ENCODE data around the gene MTUS2.
"Not testable (repeated sequence)": the region's sequence is repeated elsewhere in the genome, so short reads cannot be mapped to it uniquely, and the experiment has no call there.

MTUS2 gene

GRCh38 chr13:29369060-29369743, 549.1 kb downstream of the MTUS2 start:
- in situ Hi-C loops (cut with HindIII; ENCODE audit: low sequenced_read_pairs): loop anchor here (25.0 kb wide), 1 partner anchor 557 kb away; the partner anchor contains the start of gene MTUS2

- in situ Hi-C loops (cut with HindIII; ENCODE audit: low sequenced_read_pairs): no loop called here
These were observed 559.1 kb downstream of the MTUS2 start for GRCh38 chr13:29379281-29379680.

- in situ Hi-C loops (cut with HindIII; ENCODE audit: low sequenced_read_pairs): no loop called here
These were observed 559.7 kb downstream of the MTUS2 start for GRCh38 chr13:29379865-29380264.

GRCh38 chr13:29382021-29382420, 561.9 kb downstream of the MTUS2 start:
- in situ Hi-C loops (cut with HindIII; ENCODE audit: low sequenced_read_pairs): no loop called here

- in situ Hi-C loops (cut with HindIII; ENCODE audit: low sequenced_read_pairs): no loop called here
These were observed 563.3 kb downstream of the MTUS2 start for GRCh38 chr13:29383476-29383875.

GRCh38 chr13:29384466-29384865, 564.3 kb downstream of the MTUS2 start:
- in situ Hi-C loops (cut with HindIII; ENCODE audit: low sequenced_read_pairs): no loop called here

- in situ Hi-C loops (cut with HindIII; ENCODE audit: low sequenced_read_pairs): no loop called here
These were observed 564.7 kb downstream of the MTUS2 start for GRCh38 chr13:29384871-29385270.

- in situ Hi-C loops (cut with HindIII; ENCODE audit: low sequenced_read_pairs): no loop called here
These were observed 566.1 kb downstream of the MTUS2 start for GRCh38 chr13:29386246-29386645.

- in situ Hi-C loops (cut with HindIII; ENCODE audit: low sequenced_read_pairs): not testable (repeated sequence)
These were observed 570.5 kb downstream of the MTUS2 start for GRCh38 chr13:29390598-29390997.

GRCh38 chr13:29396446-29396845, 576.3 kb downstream of the MTUS2 start:
- in situ Hi-C loops (cut with HindIII; ENCODE audit: low sequenced_read_pairs): no loop called here

- in situ Hi-C loops (cut with HindIII; ENCODE audit: low sequenced_read_pairs): no loop called here
These were observed 577.1 kb downstream of the MTUS2 start for GRCh38 chr13:29397265-29397664.

- in situ Hi-C loops (cut with HindIII; ENCODE audit: low sequenced_read_pairs): no loop called here
These were observed 582.1 kb downstream of the MTUS2 start for GRCh38 chr13:29402166-29402636.

- in situ Hi-C loops (cut with HindIII; ENCODE audit: low sequenced_read_pairs): no loop called here
These were observed 585.3 kb downstream of the MTUS2 start for GRCh38 chr13:29405401-29405800.

GRCh38 chr13:29411481-29411880, 591.3 kb downstream of the MTUS2 start:
- in situ Hi-C loops (cut with HindIII; ENCODE audit: low sequenced_read_pairs): no loop called here

- in situ Hi-C loops (cut with HindIII; ENCODE audit: low sequenced_read_pairs): no loop called here
These were observed 597.9 kb downstream of the MTUS2 start for GRCh38 chr13:29418026-29418425.

- in situ Hi-C loops (cut with HindIII; ENCODE audit: low sequenced_read_pairs): no loop called here
These were observed 601.0 kb downstream of the MTUS2 start for GRCh38 chr13:29421118-29421517.

- in situ Hi-C loops (cut with HindIII; ENCODE audit: low sequenced_read_pairs): no loop called here
These were observed 601.9 kb downstream of the MTUS2 start for GRCh38 chr13:29422015-29422414.

- in situ Hi-C loops (cut with HindIII; ENCODE audit: low sequenced_read_pairs): no loop called here
These were observed 602.9 kb downstream of the MTUS2 start for GRCh38 chr13:29423050-29423449.

- in situ Hi-C loops (cut with HindIII; ENCODE audit: low sequenced_read_pairs): no loop called here
These were observed 607.8 kb downstream of the MTUS2 start for GRCh38 chr13:29427937-29428309.

GRCh38 chr13:29428310-29429181, 608.4 kb downstream of the MTUS2 start:
- in situ Hi-C loops (cut with HindIII; ENCODE audit: low sequenced_read_pairs): no loop called here

- in situ Hi-C loops (cut with HindIII; ENCODE audit: low sequenced_read_pairs): no loop called here
These were observed 609.3 kb downstream of the MTUS2 start for GRCh38 chr13:29429286-29429900.

Data from endothelial cell of hepatic sinusoid (primary cell).